GM23338 (cell line): ENCODE results near the gene CD226. TPM values are rescaled to one million over a fixed set of nuclear protein-coding genes. Genes with fewer than 3 reads are reported as not detected.

Experiments
- ATAC-seq: fragments of 200-7000 bp; cut with Tn5 transposase; 3 replicates; pipeline ENCODE4 v1.9.1; 2020
- DNase-seq: peaks from one replicate; pipeline ENCODE4 v3.0.0-alpha.2; 2015; ENCODE audit warnings: low spot score
- H2AFZ ChIP-seq: fragments of 200-600 bp; sonication (generic); 2 replicates; pipeline ENCODE4 v1.8.0; 2016; ENCODE audit warnings: antibody characterized with exemption, mild to moderate bottlenecking, moderate library complexity
- H3F3A ChIP-seq: fragments of 200-600 bp; sonication (generic); replicated peaks from 2 replicates; pipeline ENCODE4 v1.8.0; 2017; ENCODE audit warnings: antibody characterized with exemption, mixed run types, low read depth
- H3K27ac ChIP-seq: fragments of 200-600 bp; sonication (generic); 2 replicates; pipeline ENCODE4 v1.6.1; 2016; ENCODE audit warnings: low read depth
- H3K27me3 ChIP-seq: fragments of 200-600 bp; sonication (generic); 2 replicates; pipeline ENCODE4 v1.8.0; 2016; ENCODE audit warnings: mild to moderate bottlenecking, mixed run types, moderate library complexity; ENCODE audit not compliant: insufficient read depth
- H3K36me3 ChIP-seq: fragments of 200-600 bp; sonication (generic); 2 replicates; pipeline ENCODE4 v1.8.0; 2016; ENCODE audit warnings: mild to moderate bottlenecking; ENCODE audit not compliant: insufficient read depth
- H3K4me1 ChIP-seq: fragments of 200-600 bp; sonication (generic); 2 replicates; pipeline ENCODE4 v1.8.0; 2016; ENCODE audit warnings: mild to moderate bottlenecking, moderate library complexity; ENCODE audit not compliant: insufficient read depth
- H3K4me2 ChIP-seq: fragments of 200-600 bp; sonication (generic); 2 replicates; pipeline ENCODE4 v1.7.1; 2017; ENCODE audit warnings: mixed run types
- H3K4me3 ChIP-seq: fragments of 200-600 bp; sonication (generic); 2 replicates; pipeline ENCODE4 v1.6.1; 2016; ENCODE audit warnings: mixed run types
- H3K79me2 ChIP-seq: fragments of 200-600 bp; sonication (generic); replicated peaks from 2 replicates; pipeline ENCODE4 v1.8.0; 2017; ENCODE audit warnings: mild to moderate bottlenecking; ENCODE audit not compliant: insufficient read depth
- H3K9me2 ChIP-seq: fragments of 200-600 bp; sonication (generic); 2 replicates; pipeline ENCODE4 v1.8.0; 2017; ENCODE audit not compliant: insufficient read depth
- H4K20me1 ChIP-seq: fragments of 200-600 bp; sonication (generic); replicated peaks from 2 replicates; pipeline ENCODE4 v1.8.0; 2017; ENCODE audit warnings: mild to moderate bottlenecking; ENCODE audit not compliant: insufficient read depth
- H3K27ac Mint-ChIP-seq: 2 replicates; pipeline ENCODE4 v1.8.0; 2020; ENCODE audit warnings: inconsistent platforms, mild to moderate bottlenecking, moderate library complexity, mixed read lengths
- H3K27me3 Mint-ChIP-seq: 3 replicates; pipeline ENCODE4 v1.8.0; 2022; ENCODE audit warnings: low read depth, mild to moderate bottlenecking, moderate library complexity, mixed read lengths, inconsistent platforms; ENCODE audit not compliant: insufficient read depth, poor library complexity
- H3K36me3 Mint-ChIP-seq: 3 replicates; pipeline ENCODE4 v1.8.0; 2021; ENCODE audit warnings: low read depth, mild to moderate bottlenecking, inconsistent platforms, moderate library complexity, mixed read lengths
- H3K4me1 Mint-ChIP-seq: 3 replicates; pipeline ENCODE4 v1.8.0; 2020; ENCODE audit warnings: mild to moderate bottlenecking, inconsistent platforms, mixed read lengths
- H3K4me3 Mint-ChIP-seq: 3 replicates; pipeline ENCODE4 v1.8.0; 2021; ENCODE audit warnings: moderate library complexity, mild to moderate bottlenecking, inconsistent platforms, mixed read lengths
- H3K9me3 Mint-ChIP-seq: 3 replicates; pipeline ENCODE4 v1.8.0; 2020; ENCODE audit warnings: moderate library complexity, mild to moderate bottlenecking, inconsistent platforms, mixed read lengths
- CREB1 ChIP-seq: fragments of 250-450 bp; sonication (Bioruptor Pico); IDR thresholded peaks from 2 replicates; pipeline ENCODE4 v1.5.0; 2020; ENCODE audit warnings: low read depth, mild to moderate bottlenecking, moderate library complexity
- CTCF ChIP-seq, 2 experiments: fragments of 200-600 bp in 1 of 2; sonication (generic) in 1 of 2; conservative IDR thresholded peaks; 2 replicates each; pipeline versions ENCODE4 v1.5.1 to v1.6.1; 2016 to 2017; ENCODE audit warnings: antibody characterized with exemption in 2 of 2, low read depth in 2 of 2, mild to moderate bottlenecking in 2 of 2, moderate library complexity in 1 of 2
- EZH2 ChIP-seq: fragments of 200-600 bp; sonication (generic); IDR thresholded peaks from one replicate; pipeline ENCODE4 v1.8.0; 2017; ENCODE audit warnings: antibody characterized with exemption, mild to moderate bottlenecking, low read depth; ENCODE audit not compliant: unreplicated experiment
- EZH2phosphoT487 ChIP-seq: fragments of 200-600 bp; sonication (generic); IDR thresholded peaks from one replicate; pipeline ENCODE4 v1.8.1; 2018; ENCODE audit warnings: antibody characterized with exemption; ENCODE audit not compliant: unreplicated experiment
- JUNB ChIP-seq: IDR thresholded peaks from one replicate; pipeline ENCODE4 v1.6.1; 2016; ENCODE audit warnings: antibody characterized with exemption; ENCODE audit not compliant: unreplicated experiment
- NANOG ChIP-seq: IDR thresholded peaks from 2 replicates; pipeline ENCODE4 v1.6.1; 2016; ENCODE audit warnings: antibody characterized with exemption, borderline replicate concordance
- POLR2AphosphoS5 ChIP-seq: IDR thresholded peaks from 2 replicates; pipeline ENCODE4 v1.6.1; 2016; ENCODE audit warnings: antibody characterized with exemption, low read depth
- REST ChIP-seq: IDR thresholded peaks from one replicate; pipeline ENCODE4 v1.6.1; 2018; ENCODE audit warnings: antibody characterized with exemption; ENCODE audit not compliant: unreplicated experiment
- ZNF114 ChIP-seq: fragments of 250-450 bp; sonication (Bioruptor Pico); IDR thresholded peaks from 2 replicates; pipeline ENCODE4 v1.5.0; 2020; ENCODE audit warnings: mild to moderate bottlenecking, moderate library complexity
- polyA plus RNA-seq: library from polyadenylated mRNA; unstranded; fragments of >200 nt; fragmentation: Nextera tagmentation; extraction: Ambion mirVana; gene quantifications from 2 replicates; pipeline ENCODE4 v1.2.1, GENCODE V29; 2016
- total RNA-seq: library from RNA; depleted of rRNA; stranded (reverse); fragments of >200 nt; shearing (Covaris generic); gene quantifications from 2 replicates; pipeline ENCODE4 v1.2.3, GENCODE V29; 2014
- TF ChIP-seq, protein P1 (sequence below): IDR thresholded peaks from 2 replicates; pipeline ENCODE4 v1.6.1; 2016; ENCODE audit warnings: antibody characterized with exemption

The CD226 gene
- total and polyA plus RNA-seq, 2 experiments from 2014 or later, result not detected

DNA sequence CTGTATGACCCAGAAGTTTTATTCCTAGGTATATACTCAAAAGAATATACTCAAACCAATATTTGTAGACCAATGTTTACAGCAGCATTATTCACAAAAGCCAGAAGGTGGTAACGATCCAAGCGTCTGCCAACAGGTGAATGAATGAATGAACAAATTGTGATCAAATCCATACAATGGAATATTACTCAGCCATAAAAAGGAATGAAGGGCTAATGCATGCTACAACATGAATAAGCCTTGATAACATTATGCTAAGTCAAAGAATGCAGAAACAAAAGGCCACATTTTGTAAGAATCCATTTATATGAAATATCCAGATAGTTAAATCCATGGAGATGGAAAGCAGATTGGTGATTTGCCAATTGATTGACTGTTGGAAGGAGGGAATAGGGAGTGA, 5.5 kb upstream of the CD226 start:
- Histone ChIP-seq H3K79me2 (no peaks in the 10 kb centered on the region), H3F3A (no peaks in the 10 kb centered on the region), H3K27ac (no peak overlapping the region), H3K27me3 (no peaks in the 10 kb centered on the region), H3K9me2 (peaks cover 5% of the 10 kb centered on the region; the same call in 1 of the 2 replicates), H3K36me3 (no peaks in the 10 kb centered on the region), H4K20me1 (no peaks in the 10 kb centered on the region), H3K4me1 (no peaks in the 10 kb centered on the region), H3K4me3 (no peak overlapping the region), H2AFZ (no peak overlapping the region), H3K4me2 (no peak overlapping the region)
- no peak overlapping the region for H3K4me3 Mint-ChIP-seq
- H3K27ac Mint-ChIP-seq, result no peak overlapping the region
- no peaks in the 10 kb centered on the region for H3K36me3 Mint-ChIP-seq
- peaks cover 4% of the 10 kb centered on the region for H3K27me3 Mint-ChIP-seq
- H3K9me3 Mint-ChIP-seq, result no peaks in the 10 kb centered on the region; the same call in 2 of the 3 replicates
- no peak for ATAC-seq
- no peaks in the 10 kb centered on the region for H3K4me1 Mint-ChIP-seq
- TF ChIP-seq EZH2phosphoT487 (no peak), REST (no peak), EZH2 (no peak), NANOG (no peak), JUNB (no peak), CREB1 (CRISPR knock-in tag) (no peak)
- DNase-seq, result no peak

GRCh38 chr18:69951182-69951581, 3.5 kb upstream of the CD226 start:
- no peak overlapping the region for H3K27ac Mint-ChIP-seq
- no peaks in the 10 kb centered on the region for H3K36me3 Mint-ChIP-seq
- H3K27ac ChIP-seq, result no peak overlapping the region
- no peak overlapping the region for H3K4me3 Mint-ChIP-seq
- no peak overlapping the region for H2AFZ ChIP-seq
- no peak overlapping the region for H3K4me2 ChIP-seq
- ATAC-seq, result no peak
- H3K79me2 ChIP-seq, result no peaks in the 10 kb centered on the region
- H3K4me3 ChIP-seq, result no peak overlapping the region
- H4K20me1 ChIP-seq, result no peaks in the 10 kb centered on the region
- H3K9me2 ChIP-seq, result peaks cover 8% of the 10 kb centered on the region; the same call in 1 of the 2 replicates
- no peaks in the 10 kb centered on the region for H3K27me3 ChIP-seq
- no peaks in the 10 kb centered on the region for H3F3A ChIP-seq
- no peaks in the 10 kb centered on the region for H3K4me1 ChIP-seq
- H3K9me3 Mint-ChIP-seq, result no peaks in the 10 kb centered on the region
- H3K36me3 ChIP-seq, result no peaks in the 10 kb centered on the region
- no peaks in the 10 kb centered on the region for H3K4me1 Mint-ChIP-seq
- DNase-seq, result no peak
- H3K27me3 Mint-ChIP-seq, result peaks cover 2% of the 10 kb centered on the region
- no peak for TF ChIP-seq ZNF114
- no peak for TF ChIP-seq NANOG
- no peak for TF ChIP-seq JUNB
- TF ChIP-seq CTCF (conservative IDR thresholded peaks at IDR 0.05; ENCODE audit: low read depth in 2 of 2), result no peak
- no peak for TF ChIP-seq POLR2AphosphoS5
- TF ChIP-seq, protein P1, sequence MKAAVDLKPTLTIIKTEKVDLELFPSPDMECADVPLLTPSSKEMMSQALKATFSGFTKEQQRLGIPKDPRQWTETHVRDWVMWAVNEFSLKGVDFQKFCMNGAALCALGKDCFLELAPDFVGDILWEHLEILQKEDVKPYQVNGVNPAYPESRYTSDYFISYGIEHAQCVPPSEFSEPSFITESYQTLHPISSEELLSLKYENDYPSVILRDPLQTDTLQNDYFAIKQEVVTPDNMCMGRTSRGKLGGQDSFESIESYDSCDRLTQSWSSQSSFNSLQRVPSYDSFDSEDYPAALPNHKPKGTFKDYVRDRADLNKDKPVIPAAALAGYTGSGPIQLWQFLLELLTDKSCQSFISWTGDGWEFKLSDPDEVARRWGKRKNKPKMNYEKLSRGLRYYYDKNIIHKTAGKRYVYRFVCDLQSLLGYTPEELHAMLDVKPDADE, result no peak
- TF ChIP-seq CREB1 (CRISPR knock-in tag), result no peak
- TF ChIP-seq REST, result no peak
